Mesendoderm (in vitro differentiated cells): ENCODE results near the gene FAM110A.
"Not testable (repeated sequence)": the region's sequence is repeated elsewhere in the genome, so short reads cannot be mapped to it uniquely, and the experiment has no call there.

ENCODE experiments used
- DNase-seq: peaks from one replicate; pipeline ENCODE4 v3.0.0; 2013
- H2AK5ac ChIP-seq: 2 replicates; pipeline ENCODE4 v1.6.1; 2013; ENCODE audit warnings: low read length, inconsistent platforms
- H2BK120ac ChIP-seq: 2 replicates; pipeline ENCODE4 v1.6.1; 2013; ENCODE audit warnings: low read depth, mild to moderate bottlenecking, low read length, moderate library complexity, mixed read lengths
- H2BK15ac ChIP-seq: replicated peaks from 2 replicates; pipeline ENCODE4 v1.6.1; 2013; ENCODE audit warnings: low read depth, mild to moderate bottlenecking, moderate library complexity
- H2BK5ac ChIP-seq: 2 replicates; pipeline ENCODE4 v1.6.1; 2013; ENCODE audit warnings: low read length, inconsistent platforms
- H3K18ac ChIP-seq: 2 replicates; pipeline ENCODE4 v1.6.1; 2013; ENCODE audit warnings: mild to moderate bottlenecking, low read length, mixed read lengths
- H3K23ac ChIP-seq: one replicate; pipeline ENCODE4 v1.6.1; 2013; ENCODE audit warnings: low read length
- H3K27ac ChIP-seq: 2 replicates; pipeline ENCODE4 v1.5.1; 2013; ENCODE audit warnings: low read depth, mild to moderate bottlenecking, inconsistent platforms, low read length, moderate library complexity
- H3K27me3 ChIP-seq: 2 replicates; pipeline ENCODE4 v1.6.1; 2013; ENCODE audit warnings: low read length, control low read depth, mild to moderate bottlenecking, inconsistent platforms; ENCODE audit not compliant: insufficient read depth, poor library complexity
- H3K36me3 ChIP-seq: 2 replicates; pipeline ENCODE4 v1.6.1; 2013; ENCODE audit warnings: low read length, inconsistent platforms; ENCODE audit not compliant: control insufficient read depth, insufficient read depth
- H3K4ac ChIP-seq: one replicate; pipeline ENCODE4 v1.6.1; 2013; ENCODE audit warnings: low read depth, mild to moderate bottlenecking, low read length, moderate library complexity
- H3K4me1 ChIP-seq: 2 replicates; pipeline ENCODE4 v1.6.1; 2013; ENCODE audit warnings: low read depth, low read length, inconsistent platforms; ENCODE audit not compliant: control insufficient read depth
- H3K4me2 ChIP-seq: 2 replicates; pipeline ENCODE4 v1.6.1; 2013; ENCODE audit warnings: low read length
- H3K4me3 ChIP-seq: 2 replicates; pipeline ENCODE4 v1.5.1; 2013; ENCODE audit warnings: mild to moderate bottlenecking, low read length
- H3K56ac ChIP-seq: one replicate; pipeline ENCODE4 v1.6.1; 2013; ENCODE audit warnings: low read length
- H3K79me1 ChIP-seq: 2 replicates; pipeline ENCODE4 v1.6.1; 2013; ENCODE audit warnings: low read length, inconsistent platforms
- H3K79me2 ChIP-seq: 2 replicates; pipeline ENCODE4 v1.6.1; 2013; ENCODE audit warnings: mild to moderate bottlenecking, low read length; ENCODE audit not compliant: control insufficient read depth, insufficient read depth
- H3K9ac ChIP-seq: 2 replicates; pipeline ENCODE4 v1.6.1; 2013; ENCODE audit warnings: low read length, inconsistent platforms
- H4K5ac ChIP-seq: one replicate; pipeline ENCODE4 v1.6.1; 2013; ENCODE audit warnings: low read length
- H4K8ac ChIP-seq: one replicate; pipeline ENCODE4 v1.6.1; 2013; ENCODE audit warnings: low read depth, mild to moderate bottlenecking, control low read depth, low read length, moderate library complexity
- WGBS: extraction: QIAGEN DNeasy Blood & Tissue Kit; methylation state at CpG from one replicate; pipeline ENCODE4 v1.1.7; 2013; ENCODE audit warnings: low lambda C conversion rate, missing lambda C conversion rate; ENCODE audit not compliant: insufficient coverage; ENCODE audit errors: extremely low coverage; 5-methylcytosine and 5-hydroxymethylcytosine counted together

FAM110A gene

DNA sequence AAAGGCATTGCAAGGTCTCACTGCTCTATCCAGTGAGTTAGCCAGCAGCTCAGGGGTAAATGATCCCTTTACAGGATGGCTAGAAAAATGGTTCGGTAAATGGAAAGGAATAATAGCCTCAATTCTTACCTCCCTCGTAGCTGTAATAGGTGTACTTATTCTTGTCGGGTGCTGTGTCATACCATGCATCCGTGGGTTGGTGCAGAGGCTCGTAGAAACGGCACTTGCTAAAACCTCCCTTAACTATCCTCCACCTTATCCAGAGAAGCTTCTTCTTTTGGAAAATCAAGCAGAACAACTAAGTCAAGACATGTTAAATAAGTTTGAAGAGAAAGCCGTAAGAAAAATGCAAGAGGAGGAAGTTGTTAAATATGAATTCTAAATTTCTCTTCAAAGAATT, 33.5 kb upstream of the FAM110A start:
- not testable (repeated sequence) for H3K36me3 ChIP-seq, H3K4ac ChIP-seq, H3K4me1 ChIP-seq, H4K8ac ChIP-seq, H2BK15ac ChIP-seq, H3K27me3 ChIP-seq, H3K79me2 ChIP-seq, DNase-seq, H2BK120ac ChIP-seq, H3K27ac ChIP-seq, H3K4me2 ChIP-seq, H3K18ac ChIP-seq, H4K5ac ChIP-seq, H3K79me1 ChIP-seq, H2AK5ac ChIP-seq, H3K23ac ChIP-seq, H2BK5ac ChIP-seq, H3K9ac ChIP-seq, H3K56ac ChIP-seq, H3K4me3 ChIP-seq
- no CpG with 5 or more reads among the region's 7 CpGs for WGBS

DNA sequence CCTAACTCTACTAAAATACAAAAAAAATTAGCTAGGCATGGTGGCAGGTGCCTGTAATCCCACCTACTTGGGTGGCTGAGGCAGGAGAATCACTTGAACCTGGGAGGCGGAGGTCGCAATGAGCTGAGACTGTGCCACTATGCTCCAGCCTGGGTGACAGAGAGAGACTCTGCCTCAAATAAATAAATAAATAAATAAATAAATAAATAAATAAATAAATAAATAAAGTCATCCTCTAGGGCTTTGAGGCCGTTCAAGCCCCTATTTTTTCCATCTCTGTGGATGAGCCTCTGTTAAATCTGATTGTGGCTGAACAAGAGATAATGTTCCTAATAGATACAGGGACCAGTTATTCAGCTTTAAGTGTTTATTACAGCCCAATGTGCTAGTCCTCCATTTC, 31.8 kb upstream of the FAM110A start:
- H3K4ac ChIP-seq, result no peak overlapping the region
- no peak overlapping the region for H3K4me2 ChIP-seq
- H3K4me1 ChIP-seq, result no peaks in the 10 kb centered on the region
- H2AK5ac ChIP-seq, result no peak overlapping the region
- no peaks in the 10 kb centered on the region for H3K79me1 ChIP-seq
- WGBS, result no CpG with 5 or more reads among the region's 3 CpGs
- H3K23ac ChIP-seq, result no peak overlapping the region
- H3K9ac ChIP-seq, result no peak overlapping the region
- H2BK5ac ChIP-seq, result no peak overlapping the region
- no peak overlapping the region for H3K4me3 ChIP-seq
- H3K18ac ChIP-seq, result no peak overlapping the region
- H4K8ac ChIP-seq, result no peak overlapping the region
- H4K5ac ChIP-seq, result no peak overlapping the region
- H3K36me3 ChIP-seq, result no peaks in the 10 kb centered on the region
- H3K79me2 ChIP-seq, result no peaks in the 10 kb centered on the region
- no peak for DNase-seq
- H2BK15ac ChIP-seq, result no peak overlapping the region
- H3K27ac ChIP-seq, result no peak overlapping the region
- H3K27me3 ChIP-seq, result no peaks in the 10 kb centered on the region
- H3K56ac ChIP-seq, result no peak overlapping the region
- no peak overlapping the region for H2BK120ac ChIP-seq

DNA sequence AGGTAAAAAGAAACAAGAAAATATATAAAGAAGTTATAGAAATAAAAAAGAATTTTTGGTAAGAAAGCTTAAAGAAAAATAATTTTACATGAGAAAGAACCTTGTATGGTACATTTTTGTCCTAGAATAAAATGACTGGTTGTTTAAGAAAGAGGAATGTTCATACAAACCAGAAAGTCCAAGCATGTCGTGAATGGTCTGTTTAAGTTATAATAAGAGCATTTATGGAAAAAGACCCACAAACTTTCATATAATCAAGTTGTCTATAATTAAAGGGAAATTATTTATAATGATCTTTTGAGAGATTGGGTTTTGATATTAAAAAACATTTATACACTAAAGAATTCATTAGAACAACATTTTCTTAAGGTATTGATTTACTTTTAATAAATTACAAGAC, 27.8 kb upstream of the FAM110A start:
- peak; percentile 71 for DNase-seq
- H2AK5ac ChIP-seq, result no peak overlapping the region

DNA sequence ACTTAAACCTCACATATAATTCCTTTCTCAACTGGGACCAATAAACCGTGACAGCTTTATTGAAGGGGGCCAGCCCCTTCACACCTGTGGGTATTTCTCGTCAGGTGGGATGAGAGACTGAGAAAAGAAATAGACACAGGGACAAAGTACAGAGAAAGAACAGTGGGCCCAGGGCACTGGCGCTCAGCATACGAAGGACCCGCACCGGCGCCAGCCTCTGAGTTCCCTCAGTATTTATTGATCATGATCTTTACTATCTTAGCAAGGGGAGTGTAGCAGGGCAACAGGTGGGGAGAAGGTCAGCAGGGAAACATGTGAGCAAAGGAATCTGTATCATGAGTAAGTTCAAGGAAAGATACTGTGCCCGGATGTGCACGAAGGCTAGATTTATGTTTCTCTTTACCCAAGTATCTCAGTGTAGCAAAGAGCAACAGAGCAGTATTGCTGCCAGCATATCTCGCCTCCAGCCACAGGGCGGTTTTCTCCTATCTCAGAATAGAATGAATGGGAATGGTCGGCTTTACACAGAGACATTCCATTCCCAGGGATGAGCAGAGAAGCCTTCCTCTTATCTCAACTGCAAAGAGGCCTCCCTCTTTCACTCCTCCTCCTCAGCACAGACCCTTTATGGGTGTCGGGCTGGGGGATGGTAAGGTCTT, 21.6 kb upstream of the FAM110A start:
- H2AK5ac ChIP-seq, H3K4me3 ChIP-seq, H3K9ac ChIP-seq, H3K79me2 ChIP-seq, H3K4me1 ChIP-seq, H3K79me1 ChIP-seq, H2BK5ac ChIP-seq, H3K4me2 ChIP-seq, H3K36me3 ChIP-seq, H3K4ac ChIP-seq, H3K23ac ChIP-seq, H4K5ac ChIP-seq, H3K18ac ChIP-seq, H3K56ac ChIP-seq, H4K8ac ChIP-seq, H3K27me3 ChIP-seq, H2BK15ac ChIP-seq: not testable (repeated sequence)
- no CpG with 5 or more reads among the region's 13 CpGs for WGBS
- DNase-seq, result peak; percentile 77
- Histone ChIP-seq H3K27ac (peak overlapping the region; percentile 66), H2BK120ac (peak overlapping the region; percentile 67)

More for the DNA sequence above, 27.8 kb upstream of the FAM110A start:
- no peaks in the 10 kb centered on the region for H3K79me2 ChIP-seq
- H4K8ac ChIP-seq, result no peak overlapping the region
- no peak overlapping the region for H3K9ac ChIP-seq
- no peak overlapping the region for H2BK5ac ChIP-seq
- H3K23ac ChIP-seq, result no peak overlapping the region
- no peaks in the 10 kb centered on the region for H3K36me3 ChIP-seq
- no peak overlapping the region for H3K56ac ChIP-seq
- WGBS, result no CpG with 5 or more reads among the region's 1 CpG
- H3K27ac ChIP-seq, result no peak overlapping the region
- H2BK15ac ChIP-seq, result no peak overlapping the region
- H3K4me1 ChIP-seq, result no peaks in the 10 kb centered on the region
- no peaks in the 10 kb centered on the region for H3K27me3 ChIP-seq
- no peak overlapping the region for H2BK120ac ChIP-seq
- H3K4me3 ChIP-seq, result no peak overlapping the region
- no peak overlapping the region for H3K18ac ChIP-seq
- H3K4ac ChIP-seq, result no peak overlapping the region
- no peak overlapping the region for H4K5ac ChIP-seq
- no peaks in the 10 kb centered on the region for H3K79me1 ChIP-seq
- H3K4me2 ChIP-seq, result no peak overlapping the region

DNA sequence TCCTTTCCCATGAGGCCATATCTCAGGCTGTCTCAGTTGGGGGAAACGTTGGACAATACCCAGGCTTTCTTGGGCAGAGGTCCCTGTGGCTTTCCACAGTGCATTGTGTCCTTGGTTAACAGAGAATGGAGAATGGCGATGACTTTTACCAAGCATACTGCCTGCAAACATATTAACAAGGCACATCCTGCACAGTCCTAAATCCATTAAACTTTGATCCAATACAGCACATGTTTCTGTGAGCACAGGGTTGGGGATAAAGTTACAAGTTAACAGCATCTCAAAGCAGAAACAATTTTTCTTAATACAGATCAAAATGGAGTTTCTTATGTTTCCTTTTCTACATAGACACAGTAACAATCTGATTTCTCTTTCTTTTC, 21.1 kb upstream of the FAM110A start:
- H2BK5ac ChIP-seq, H2AK5ac ChIP-seq, H3K4ac ChIP-seq, H3K79me1 ChIP-seq, H3K27me3 ChIP-seq, H3K4me1 ChIP-seq, H4K5ac ChIP-seq, DNase-seq, H3K36me3 ChIP-seq, H3K18ac ChIP-seq, H3K4me3 ChIP-seq, H2BK15ac ChIP-seq, H3K4me2 ChIP-seq, H2BK120ac ChIP-seq, H3K23ac ChIP-seq, H3K27ac ChIP-seq, H3K9ac ChIP-seq, H3K79me2 ChIP-seq, H4K8ac ChIP-seq: not testable (repeated sequence)
- H3K56ac ChIP-seq, result peak overlapping the region; percentile 30
- WGBS, result no CpG with 5 or more reads among the region's 2 CpGs

DNA sequence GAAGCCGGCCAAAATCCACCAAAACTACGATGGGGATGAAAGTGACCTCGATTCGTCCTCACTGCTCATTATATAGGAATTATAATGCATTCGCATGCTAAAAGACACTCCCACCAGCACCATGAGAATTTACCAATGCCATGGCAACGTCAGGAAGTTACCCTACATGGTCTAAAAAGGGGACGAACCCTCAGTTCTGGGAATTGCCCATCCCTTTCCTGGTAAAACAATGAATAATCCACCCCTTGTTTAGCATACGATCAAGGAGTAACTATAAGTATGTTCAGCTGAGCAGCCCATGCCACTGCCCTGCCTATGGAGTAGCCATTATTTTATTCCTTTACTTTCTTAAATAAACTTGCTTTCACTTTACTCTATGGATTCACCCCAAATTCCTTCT, 20.1 kb upstream of the FAM110A start:
- Histone ChIP-seq H3K56ac (no peak overlapping the region), H3K27me3 (no peaks in the 10 kb centered on the region), H3K23ac (no peak overlapping the region), H3K79me2 (no peaks in the 10 kb centered on the region), H4K5ac (no peak overlapping the region), H2AK5ac (no peak overlapping the region), H3K4me3 (no peak overlapping the region), H2BK5ac (no peak overlapping the region), H3K4me1 (no peaks in the 10 kb centered on the region), H4K8ac (no peak overlapping the region), H2BK120ac (no peak overlapping the region), H3K27ac (no peak overlapping the region), H3K18ac (no peak overlapping the region), H3K9ac (no peak overlapping the region), H3K4me2 (no peak overlapping the region), H3K4ac (no peak overlapping the region), H3K36me3 (no peaks in the 10 kb centered on the region), H2BK15ac (no peak overlapping the region), H3K79me1 (no peaks in the 10 kb centered on the region)
- DNase-seq, result no peak
- WGBS, result no CpG with 5 or more reads among the region's 8 CpGs
